Panc1 (cell line): ENCODE data around the gene SDF4.

ENCODE experiments used
- POLR2AphosphoS5 ChIP-seq: IDR thresholded peaks from 2 replicates; pipeline ENCODE4 v1.6.1; 2012; ENCODE audit warnings: mild to moderate bottlenecking, low read depth, low read length, moderate library complexity
- TF ChIP-seq, protein P1 (sequence below): fragments of 450-650 bp; IDR thresholded peaks from 2 replicates; pipeline ENCODE4 v1.5.1; 2017; ENCODE audit warnings: mild to moderate bottlenecking
- TF ChIP-seq, protein P2 (sequence below), 2 experiments: IDR thresholded peaks; 2 replicates each; pipeline ENCODE4 v1.6.1; 2011 to 2012; ENCODE audit warnings: low read depth in 2 of 2, control low read depth in 1 of 2, low read length in 1 of 2, mild to moderate bottlenecking in 1 of 2, moderate library complexity in 1 of 2; ENCODE audit not compliant: insufficient read depth in 1 of 2

DNA sequence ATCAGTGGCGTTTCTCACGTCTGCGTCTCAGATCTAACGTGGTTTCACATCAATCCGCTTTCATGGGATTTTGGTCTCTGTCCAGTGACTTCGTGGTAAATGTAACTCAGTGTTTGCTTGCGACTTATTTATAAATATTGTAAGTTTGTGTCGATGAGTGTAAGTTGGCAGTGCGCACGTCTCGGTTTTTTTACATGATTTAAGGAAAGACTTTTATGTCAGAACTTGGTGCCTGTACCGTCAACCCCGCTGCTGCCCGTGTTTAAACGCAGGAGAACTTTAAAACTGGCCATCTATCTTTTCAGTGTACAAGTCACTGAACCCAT, 1.7 kb upstream of the SDF4 start:
- TF ChIP-seq, protein P1, sequence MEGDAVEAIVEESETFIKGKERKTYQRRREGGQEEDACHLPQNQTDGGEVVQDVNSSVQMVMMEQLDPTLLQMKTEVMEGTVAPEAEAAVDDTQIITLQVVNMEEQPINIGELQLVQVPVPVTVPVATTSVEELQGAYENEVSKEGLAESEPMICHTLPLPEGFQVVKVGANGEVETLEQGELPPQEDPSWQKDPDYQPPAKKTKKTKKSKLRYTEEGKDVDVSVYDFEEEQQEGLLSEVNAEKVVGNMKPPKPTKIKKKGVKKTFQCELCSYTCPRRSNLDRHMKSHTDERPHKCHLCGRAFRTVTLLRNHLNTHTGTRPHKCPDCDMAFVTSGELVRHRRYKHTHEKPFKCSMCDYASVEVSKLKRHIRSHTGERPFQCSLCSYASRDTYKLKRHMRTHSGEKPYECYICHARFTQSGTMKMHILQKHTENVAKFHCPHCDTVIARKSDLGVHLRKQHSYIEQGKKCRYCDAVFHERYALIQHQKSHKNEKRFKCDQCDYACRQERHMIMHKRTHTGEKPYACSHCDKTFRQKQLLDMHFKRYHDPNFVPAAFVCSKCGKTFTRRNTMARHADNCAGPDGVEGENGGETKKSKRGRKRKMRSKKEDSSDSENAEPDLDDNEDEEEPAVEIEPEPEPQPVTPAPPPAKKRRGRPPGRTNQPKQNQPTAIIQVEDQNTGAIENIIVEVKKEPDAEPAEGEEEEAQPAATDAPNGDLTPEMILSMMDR = no peak
- TF ChIP-seq, protein P2, sequence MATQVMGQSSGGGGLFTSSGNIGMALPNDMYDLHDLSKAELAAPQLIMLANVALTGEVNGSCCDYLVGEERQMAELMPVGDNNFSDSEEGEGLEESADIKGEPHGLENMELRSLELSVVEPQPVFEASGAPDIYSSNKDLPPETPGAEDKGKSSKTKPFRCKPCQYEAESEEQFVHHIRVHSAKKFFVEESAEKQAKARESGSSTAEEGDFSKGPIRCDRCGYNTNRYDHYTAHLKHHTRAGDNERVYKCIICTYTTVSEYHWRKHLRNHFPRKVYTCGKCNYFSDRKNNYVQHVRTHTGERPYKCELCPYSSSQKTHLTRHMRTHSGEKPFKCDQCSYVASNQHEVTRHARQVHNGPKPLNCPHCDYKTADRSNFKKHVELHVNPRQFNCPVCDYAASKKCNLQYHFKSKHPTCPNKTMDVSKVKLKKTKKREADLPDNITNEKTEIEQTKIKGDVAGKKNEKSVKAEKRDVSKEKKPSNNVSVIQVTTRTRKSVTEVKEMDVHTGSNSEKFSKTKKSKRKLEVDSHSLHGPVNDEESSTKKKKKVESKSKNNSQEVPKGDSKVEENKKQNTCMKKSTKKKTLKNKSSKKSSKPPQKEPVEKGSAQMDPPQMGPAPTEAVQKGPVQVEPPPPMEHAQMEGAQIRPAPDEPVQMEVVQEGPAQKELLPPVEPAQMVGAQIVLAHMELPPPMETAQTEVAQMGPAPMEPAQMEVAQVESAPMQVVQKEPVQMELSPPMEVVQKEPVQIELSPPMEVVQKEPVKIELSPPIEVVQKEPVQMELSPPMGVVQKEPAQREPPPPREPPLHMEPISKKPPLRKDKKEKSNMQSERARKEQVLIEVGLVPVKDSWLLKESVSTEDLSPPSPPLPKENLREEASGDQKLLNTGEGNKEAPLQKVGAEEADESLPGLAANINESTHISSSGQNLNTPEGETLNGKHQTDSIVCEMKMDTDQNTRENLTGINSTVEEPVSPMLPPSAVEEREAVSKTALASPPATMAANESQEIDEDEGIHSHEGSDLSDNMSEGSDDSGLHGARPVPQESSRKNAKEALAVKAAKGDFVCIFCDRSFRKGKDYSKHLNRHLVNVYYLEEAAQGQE (IDR thresholded peaks at IDR 0.05; ENCODE audit: insufficient read depth in 1 of 2, low read depth in 2 of 2, low read length in 1 of 2) = no peak
- TF ChIP-seq POLR2AphosphoS5 = no peak
